ENCODE data around the gene BCR.

Gene BCR

GRCh38 chr22:23179381-23180299 is 669 bp upstream of the BCR start:
- H3K4me3 Mint-ChIP-seq = peak overlapping the region; percentile 82
- H3K27ac Mint-ChIP-seq = peak overlapping the region; percentile 61
- no peak for DNase-seq
- TF ChIP-seq, protein P1, sequence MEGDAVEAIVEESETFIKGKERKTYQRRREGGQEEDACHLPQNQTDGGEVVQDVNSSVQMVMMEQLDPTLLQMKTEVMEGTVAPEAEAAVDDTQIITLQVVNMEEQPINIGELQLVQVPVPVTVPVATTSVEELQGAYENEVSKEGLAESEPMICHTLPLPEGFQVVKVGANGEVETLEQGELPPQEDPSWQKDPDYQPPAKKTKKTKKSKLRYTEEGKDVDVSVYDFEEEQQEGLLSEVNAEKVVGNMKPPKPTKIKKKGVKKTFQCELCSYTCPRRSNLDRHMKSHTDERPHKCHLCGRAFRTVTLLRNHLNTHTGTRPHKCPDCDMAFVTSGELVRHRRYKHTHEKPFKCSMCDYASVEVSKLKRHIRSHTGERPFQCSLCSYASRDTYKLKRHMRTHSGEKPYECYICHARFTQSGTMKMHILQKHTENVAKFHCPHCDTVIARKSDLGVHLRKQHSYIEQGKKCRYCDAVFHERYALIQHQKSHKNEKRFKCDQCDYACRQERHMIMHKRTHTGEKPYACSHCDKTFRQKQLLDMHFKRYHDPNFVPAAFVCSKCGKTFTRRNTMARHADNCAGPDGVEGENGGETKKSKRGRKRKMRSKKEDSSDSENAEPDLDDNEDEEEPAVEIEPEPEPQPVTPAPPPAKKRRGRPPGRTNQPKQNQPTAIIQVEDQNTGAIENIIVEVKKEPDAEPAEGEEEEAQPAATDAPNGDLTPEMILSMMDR (IDR thresholded peaks at IDR 0.05) = no peak
- peaks cover 24% of the 10 kb centered on the region for H3K9me3 Mint-ChIP-seq
- peaks cover 47% of the 10 kb centered on the region for H3K4me1 Mint-ChIP-seq
- H3K27me3 Mint-ChIP-seq (ENCODE audit: low read depth, poor library complexity) = peaks cover 17% of the 10 kb centered on the region
- H3K36me3 Mint-ChIP-seq (ENCODE audit: low read depth) = peaks cover 20% of the 10 kb centered on the region

DNA sequence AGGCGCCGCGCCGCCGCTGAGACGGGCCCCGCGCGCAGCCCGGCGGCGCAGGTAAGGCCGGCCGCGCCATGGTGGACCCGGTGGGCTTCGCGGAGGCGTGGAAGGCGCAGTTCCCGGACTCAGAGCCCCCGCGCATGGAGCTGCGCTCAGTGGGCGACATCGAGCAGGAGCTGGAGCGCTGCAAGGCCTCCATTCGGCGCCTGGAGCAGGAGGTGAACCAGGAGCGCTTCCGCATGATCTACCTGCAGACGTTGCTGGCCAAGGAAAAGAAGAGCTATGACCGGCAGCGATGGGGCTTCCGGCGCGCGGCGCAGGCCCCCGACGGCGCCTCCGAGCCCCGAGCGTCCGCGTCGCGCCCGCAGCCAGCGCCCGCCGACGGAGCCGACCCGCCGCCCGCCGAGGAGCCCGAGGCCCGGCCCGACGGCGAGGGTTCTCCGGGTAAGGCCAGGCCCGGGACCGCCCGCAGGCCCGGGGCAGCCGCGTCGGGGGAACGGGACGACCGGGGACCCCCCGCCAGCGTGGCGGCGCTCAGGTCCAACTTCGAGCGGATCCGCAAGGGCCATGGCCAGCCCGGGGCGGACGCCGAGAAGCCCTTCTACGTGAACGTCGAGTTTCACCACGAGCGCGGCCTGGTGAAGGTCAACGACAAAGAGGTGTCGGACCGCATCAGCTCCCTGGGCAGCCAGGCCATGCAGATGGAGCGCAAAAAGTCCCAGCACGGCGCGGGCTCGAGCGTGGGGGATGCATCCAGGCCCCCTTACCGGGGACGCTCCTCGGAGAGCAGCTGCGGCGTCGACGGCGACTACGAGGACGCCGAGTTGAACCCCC is 798 bp downstream of the BCR start:
- Mint-ChIP-seq H3K27me3 (ENCODE audit: low read depth, poor library complexity) (peaks cover 17% of the 10 kb centered on the region), H3K4me1 (peaks cover 56% of the 10 kb centered on the region), H3K36me3 (ENCODE audit: low read depth) (peaks cover 22% of the 10 kb centered on the region), H3K9me3 (peaks cover 13% of the 10 kb centered on the region), H3K27ac (no peak overlapping the region), H3K4me3 (peak overlapping the region; percentile 87)
- TF ChIP-seq, protein P1 (IDR thresholded peaks at IDR 0.05) = no peak
- DNase-seq = peak; percentile 41

GRCh38 chr22:23181721-23182308 is 1.5 kb downstream of the BCR start:
- TF ChIP-seq, protein P1 (IDR thresholded peaks at IDR 0.05) = no peak
- Mint-ChIP-seq H3K27me3 (ENCODE audit: low read depth, poor library complexity) (peaks cover 17% of the 10 kb centered on the region), H3K36me3 (ENCODE audit: low read depth) (peaks cover 22% of the 10 kb centered on the region), H3K4me1 (peaks cover 61% of the 10 kb centered on the region), H3K27ac (no peak overlapping the region), H3K9me3 (peaks cover 6% of the 10 kb centered on the region), H3K4me3 (peak overlapping the region; percentile 87)
- no peak for DNase-seq

DNA sequence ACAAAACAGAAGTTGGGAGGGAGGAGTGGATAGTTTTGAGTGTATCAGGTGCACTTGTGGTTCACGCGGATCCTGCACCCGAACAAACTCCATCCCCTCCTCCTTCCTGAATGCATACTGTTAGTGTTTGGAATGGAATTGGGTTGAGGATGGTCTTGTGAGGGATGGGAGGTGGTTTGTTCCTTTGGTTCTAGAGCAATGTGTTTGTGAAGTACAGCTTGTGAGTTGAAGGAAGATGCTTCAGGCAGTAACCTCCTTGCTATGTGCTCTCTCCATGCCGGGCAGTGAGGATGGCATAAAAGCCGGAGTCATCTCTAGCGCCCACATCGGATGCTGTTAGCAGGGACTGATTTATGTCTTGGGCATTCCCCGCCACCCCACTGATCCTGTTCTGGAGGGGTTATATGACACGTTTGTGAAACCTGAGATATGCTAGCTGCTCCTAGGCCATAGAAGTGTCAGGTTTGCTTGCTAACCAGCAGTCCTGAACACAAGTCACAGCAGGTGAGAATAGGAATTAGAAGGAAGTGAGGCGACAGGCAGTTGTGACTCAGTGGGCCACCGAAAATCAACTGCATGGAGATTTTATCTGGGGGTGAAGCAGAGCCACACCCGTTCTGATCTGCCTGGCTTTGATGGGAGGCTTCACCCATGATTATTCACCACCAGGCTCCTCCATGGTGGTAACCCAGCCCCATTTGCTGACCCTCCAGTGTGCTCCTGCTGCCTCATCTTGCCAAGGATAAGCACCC is 2.2 kb downstream of the BCR start:
- peaks cover 24% of the 10 kb centered on the region for H3K36me3 Mint-ChIP-seq (ENCODE audit: low read depth)
- H3K4me3 Mint-ChIP-seq = peak overlapping the region; percentile 87
- DNase-seq = peak; percentile 57
- peak overlapping the region; percentile 4 for H3K27ac Mint-ChIP-seq
- peaks cover 67% of the 10 kb centered on the region for H3K4me1 Mint-ChIP-seq
- TF ChIP-seq, protein P1 (IDR thresholded peaks at IDR 0.05) = no peak
- H3K9me3 Mint-ChIP-seq = no peaks in the 10 kb centered on the region
- H3K27me3 Mint-ChIP-seq (ENCODE audit: low read depth, poor library complexity) = peaks cover 14% of the 10 kb centered on the region

DNA sequence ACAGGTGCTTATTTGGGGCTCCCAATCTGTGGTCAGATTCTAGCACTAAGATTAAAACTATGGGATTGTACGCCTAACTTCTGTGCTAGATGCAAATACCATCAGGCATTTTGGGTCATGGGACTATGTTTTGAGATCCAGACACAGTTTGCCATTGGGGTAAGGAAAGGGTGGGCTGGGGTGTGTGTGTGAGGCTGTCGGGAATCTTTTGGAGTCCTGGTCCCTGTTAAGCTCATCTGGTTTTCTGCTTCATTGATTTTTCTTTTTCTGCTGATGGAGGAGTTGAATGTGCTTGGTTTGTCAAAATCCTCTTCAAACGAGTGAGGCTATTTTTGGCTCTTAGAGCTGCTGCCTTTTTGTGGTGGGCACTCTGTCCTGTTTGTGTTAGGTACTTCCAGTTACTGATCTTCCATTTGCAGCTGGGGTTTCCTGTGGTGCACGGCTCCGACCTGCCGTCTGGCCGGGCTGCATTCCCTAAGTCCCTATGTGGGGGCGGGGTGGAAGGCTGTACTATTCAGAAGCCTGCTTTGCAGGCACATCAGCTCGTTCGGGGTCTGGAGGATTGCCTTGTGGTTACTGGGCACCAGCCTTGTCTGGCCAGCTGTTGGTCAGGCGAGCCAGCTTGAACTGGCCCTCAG is 2.9 kb downstream of the BCR start:
- H3K27ac Mint-ChIP-seq = no peak overlapping the region

More for the DNA sequence above, 2.9 kb downstream of the BCR start:
- Mint-ChIP-seq H3K27me3 (ENCODE audit: low read depth, poor library complexity) (peaks cover 16% of the 10 kb centered on the region), H3K4me3 (peak overlapping the region; percentile 87), H3K9me3 (no peaks in the 10 kb centered on the region), H3K36me3 (ENCODE audit: low read depth) (peaks cover 30% of the 10 kb centered on the region), H3K4me1 (peaks cover 74% of the 10 kb centered on the region)
- TF ChIP-seq, protein P1 (IDR thresholded peaks at IDR 0.05) = no peak
- DNase-seq = peak; percentile 71
